ENCODE measurements around the gene SRRM4.

Gene SRRM4

DNA sequence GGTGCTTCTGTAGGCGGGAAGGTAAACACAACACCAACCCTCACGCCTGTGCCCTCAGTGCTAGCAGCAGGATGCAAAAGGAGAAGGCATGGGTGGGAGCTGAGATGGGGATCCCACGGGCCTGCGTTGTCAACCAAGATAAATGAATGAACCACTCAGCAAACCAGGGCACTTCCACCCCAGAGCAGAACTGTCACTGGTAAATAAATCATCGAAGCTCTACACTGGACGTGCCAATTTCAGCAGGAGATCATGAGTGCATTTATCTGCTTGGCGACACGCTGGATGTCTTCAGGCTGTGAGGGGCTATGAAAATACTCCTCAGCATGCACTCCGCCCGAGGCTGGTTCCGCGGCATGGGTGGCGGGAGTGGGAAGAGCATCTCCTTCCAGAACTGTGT is 230.5 kb downstream of the SRRM4 start:
- Mint-ChIP-seq H3K27me3 (no peaks in the 10 kb centered on the region), H3K4me3 (no peak overlapping the region), H3K27ac (ENCODE audit: low read depth) (no peak overlapping the region), H3K4me1 (no peaks in the 10 kb centered on the region), H3K9me3 (no peaks in the 10 kb centered on the region), H3K36me3 (ENCODE audit: insufficient read depth) (no peaks in the 10 kb centered on the region)
- DNase-seq (ENCODE audit: low spot score in 2 of 2) (no peak), ATAC-seq (replicated peaks; ENCODE audit: extremely low read depth, poor library complexity, severe bottlenecking) (no peak)

Measured in central memory CD8-positive, alpha-beta T cell (primary cell).